HEK293 (cell line): ENCODE measurements around the gene DIRAS1.

Source experiments
- BCL11B ChIP-seq: fragments of 450-650 bp; formaldehyde crosslinking; IDR thresholded peaks from 2 replicates; pipeline ENCODE4 v1.5.1; 2016; ENCODE audit warnings: low read depth, missing biosample characterization, missing genetic modification characterization
- CTCF ChIP-seq: fragments of 450-650 bp; formaldehyde crosslinking; IDR thresholded peaks from 2 replicates; pipeline ENCODE4 v1.5.1; 2016; ENCODE audit warnings: missing biosample characterization, missing genetic modification characterization
- INSM2 ChIP-seq: fragments of 450-650 bp; formaldehyde crosslinking; IDR thresholded peaks from 2 replicates; pipeline ENCODE4 v1.5.1; 2016; ENCODE audit warnings: missing biosample characterization, missing genetic modification characterization
- YY1 ChIP-seq: fragments of 450-650 bp; formaldehyde crosslinking; IDR thresholded peaks from 2 replicates; pipeline ENCODE4 v1.5.1; 2018; ENCODE audit warnings: missing biosample characterization, missing genetic modification characterization
- ZBTB20 ChIP-seq: fragments of 450-650 bp; formaldehyde crosslinking; IDR thresholded peaks from 2 replicates; pipeline ENCODE4 v1.5.1; 2016; ENCODE audit warnings: missing biosample characterization, missing genetic modification characterization
- ZFP3 ChIP-seq: fragments of 450-650 bp; formaldehyde crosslinking; IDR thresholded peaks from 2 replicates; pipeline ENCODE4 v1.5.1; 2016; ENCODE audit warnings: low read depth, missing biosample characterization, missing genetic modification characterization
- ZNF175 ChIP-seq: fragments of 450-650 bp; formaldehyde crosslinking; IDR thresholded peaks from 2 replicates; pipeline ENCODE4 v1.5.1; 2016; ENCODE audit warnings: missing biosample characterization, missing genetic modification characterization
- ZNF23 ChIP-seq: fragments of 450-650 bp; formaldehyde crosslinking; IDR thresholded peaks from 2 replicates; pipeline ENCODE4 v1.5.1; 2016; ENCODE audit warnings: missing biosample characterization, missing genetic modification characterization, borderline replicate concordance
- ZNF274 ChIP-seq, 2 experiments: fragments of 200-500 bp in 1 of 2; fragments of 450-650 bp in 1 of 2; sonication (Bioruptor generic) in 1 of 2; formaldehyde crosslinking in 1 of 2; IDR thresholded peaks; 2 replicates each; pipeline versions ENCODE4 v1.5.1 to v1.6.1; 2014 to 2016; ENCODE audit warnings: borderline replicate concordance in 1 of 2, inconsistent platforms in 1 of 2, low read length in 1 of 2, missing biosample characterization in 1 of 2, missing genetic modification characterization in 1 of 2
- ZNF670 ChIP-seq: fragments of 450-650 bp; formaldehyde crosslinking; IDR thresholded peaks from 2 replicates; pipeline ENCODE4 v1.5.1; 2016; ENCODE audit warnings: missing biosample characterization, missing genetic modification characterization, low read depth
- ZNF704 ChIP-seq: fragments of 450-650 bp; formaldehyde crosslinking; IDR thresholded peaks from 2 replicates; pipeline ENCODE4 v1.5.1; 2016; ENCODE audit warnings: missing biosample characterization, missing genetic modification characterization
- TF ChIP-seq, protein P1 (sequence below): fragments of 450-650 bp; formaldehyde crosslinking; IDR thresholded peaks from 2 replicates; pipeline ENCODE4 v1.5.1; 2017; ENCODE audit warnings: missing biosample characterization, missing genetic modification characterization
- TF ChIP-seq, protein P2 (sequence below): IDR thresholded peaks from 2 replicates; pipeline ENCODE4 v1.6.1; 2011; ENCODE audit warnings: mild to moderate bottlenecking, low read depth, low read length, borderline replicate concordance

DNA sequence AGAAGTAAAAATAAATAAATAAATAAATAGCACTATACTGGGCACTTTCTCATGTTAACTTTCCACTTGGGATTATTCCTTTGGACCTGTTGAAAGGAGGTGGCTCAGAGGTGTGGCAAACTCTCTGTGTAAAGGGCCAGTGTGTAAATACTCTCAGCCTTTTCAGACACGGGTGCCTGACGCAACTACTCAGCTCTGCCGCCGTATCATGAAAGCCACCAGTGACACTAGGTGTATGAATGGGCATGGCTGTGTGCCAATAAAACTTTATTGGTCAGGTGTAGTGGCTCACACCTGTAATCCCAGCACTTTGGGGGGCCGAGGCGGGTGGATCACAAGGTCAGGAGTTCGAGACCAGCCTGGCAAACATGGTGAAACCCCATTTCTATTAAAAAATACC is 38.8 kb upstream of the DIRAS1 start:
- TF ChIP-seq BCL11B (tag by site-specific recombination) (no peak), ZBTB20 (tag by site-specific recombination) (no peak), CTCF (no peak), ZNF175 (no peak), ZNF704 (tag by site-specific recombination) (no peak), ZNF670 (tag by site-specific recombination) (no peak), ZFP3 (tag by site-specific recombination) (no peak), ZNF23 (tag by site-specific recombination) (no peak), INSM2 (no peak), ZNF274 (IDR thresholded peaks at IDR 0.05; ENCODE audit: low read length) (no peak), ZNF274 (tag by site-specific recombination; IDR thresholded peaks at IDR 0.05; ENCODE audit: borderline replicate concordance) (no peak), YY1 (tag by site-specific recombination) (no peak)
- TF ChIP-seq, protein P1, sequence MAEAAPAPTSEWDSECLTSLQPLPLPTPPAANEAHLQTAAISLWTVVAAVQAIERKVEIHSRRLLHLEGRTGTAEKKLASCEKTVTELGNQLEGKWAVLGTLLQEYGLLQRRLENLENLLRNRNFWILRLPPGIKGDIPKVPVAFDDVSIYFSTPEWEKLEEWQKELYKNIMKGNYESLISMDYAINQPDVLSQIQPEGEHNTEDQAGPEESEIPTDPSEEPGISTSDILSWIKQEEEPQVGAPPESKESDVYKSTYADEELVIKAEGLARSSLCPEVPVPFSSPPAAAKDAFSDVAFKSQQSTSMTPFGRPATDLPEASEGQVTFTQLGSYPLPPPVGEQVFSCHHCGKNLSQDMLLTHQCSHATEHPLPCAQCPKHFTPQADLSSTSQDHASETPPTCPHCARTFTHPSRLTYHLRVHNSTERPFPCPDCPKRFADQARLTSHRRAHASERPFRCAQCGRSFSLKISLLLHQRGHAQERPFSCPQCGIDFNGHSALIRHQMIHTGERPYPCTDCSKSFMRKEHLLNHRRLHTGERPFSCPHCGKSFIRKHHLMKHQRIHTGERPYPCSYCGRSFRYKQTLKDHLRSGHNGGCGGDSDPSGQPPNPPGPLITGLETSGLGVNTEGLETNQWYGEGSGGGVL (tag by site-specific recombination), result no peak
- TF ChIP-seq, protein P2, sequence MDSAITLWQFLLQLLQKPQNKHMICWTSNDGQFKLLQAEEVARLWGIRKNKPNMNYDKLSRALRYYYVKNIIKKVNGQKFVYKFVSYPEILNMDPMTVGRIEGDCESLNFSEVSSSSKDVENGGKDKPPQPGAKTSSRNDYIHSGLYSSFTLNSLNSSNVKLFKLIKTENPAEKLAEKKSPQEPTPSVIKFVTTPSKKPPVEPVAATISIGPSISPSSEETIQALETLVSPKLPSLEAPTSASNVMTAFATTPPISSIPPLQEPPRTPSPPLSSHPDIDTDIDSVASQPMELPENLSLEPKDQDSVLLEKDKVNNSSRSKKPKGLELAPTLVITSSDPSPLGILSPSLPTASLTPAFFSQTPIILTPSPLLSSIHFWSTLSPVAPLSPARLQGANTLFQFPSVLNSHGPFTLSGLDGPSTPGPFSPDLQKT, result no peak
